Brain microvascular endothelial cell (primary cell): ENCODE results near the gene KLHL21.

Experiments
- DNase-seq: peaks from one replicate; pipeline ENCODE4 v3.0.0-alpha.2; 2020
- H3K27ac ChIP-seq: fragments of 250-450 bp; sonication (Bioruptor Pico); 2 replicates; pipeline ENCODE4 v1.5.1; 2020; ENCODE audit warnings: mild to moderate bottlenecking, moderate library complexity
- H3K27me3 ChIP-seq: fragments of 250-450 bp; sonication (Bioruptor Pico); replicated peaks from 2 replicates; pipeline ENCODE4 v1.5.1; 2020; ENCODE audit warnings: mild to moderate bottlenecking
- H3K36me3 ChIP-seq: fragments of 250-450 bp; sonication (Bioruptor Pico); replicated peaks from 2 replicates; pipeline ENCODE4 v1.5.1; 2020; ENCODE audit warnings: mild to moderate bottlenecking
- H3K4me3 ChIP-seq: 2 replicates; pipeline ENCODE4 v1.5.1; 2011; ENCODE audit warnings: low read depth, mild to moderate bottlenecking, control low read depth, low read length, moderate library complexity
- CTCF ChIP-seq: IDR thresholded peaks from 2 replicates; pipeline ENCODE4 v1.5.1; 2011; ENCODE audit warnings: low read depth, mild to moderate bottlenecking, moderate library complexity, low read length, control low read depth, inconsistent platforms; ENCODE audit errors: missing control alignments
- in situ Hi-C: cut with HindIII; loops from 2 replicates; pipeline ENCODE4 v1.10.0; 2017; ENCODE audit warnings: low sequenced_read_pairs, low pct_ligation_motif_present

KLHL21 gene

GRCh38 chr1:6612641-6613360 is 10.1 kb upstream of the KLHL21 start:
- H3K27ac ChIP-seq: peak overlapping the region; percentile 86
- in situ Hi-C loops: no loop called here
- peak; percentile 27 for DNase-seq
- TF ChIP-seq CTCF: no peak
- no peaks in the 10 kb centered on the region for H3K27me3 ChIP-seq
- H3K4me3 ChIP-seq: peak overlapping the region; percentile 74
- H3K36me3 ChIP-seq: peaks cover 5% of the 10 kb centered on the region

GRCh38 chr1:6603915-6604558 is 1.4 kb upstream of the KLHL21 start:
- TF ChIP-seq CTCF: no peak
- in situ Hi-C loops: no loop called here
- Histone ChIP-seq H3K27me3 (no peaks in the 10 kb centered on the region), H3K4me3 (no peak overlapping the region), H3K27ac (peak overlapping the region; percentile 95), H3K36me3 (no peaks in the 10 kb centered on the region)
- peak; percentile 84 for DNase-seq

GRCh38 chr1:6603238-6603914 is 707 bp upstream of the KLHL21 start:
- Histone ChIP-seq H3K27me3 (no peaks in the 10 kb centered on the region), H3K4me3 (peak overlapping the region; percentile 44), H3K36me3 (peaks cover 3% of the 10 kb centered on the region), H3K27ac (peak overlapping the region; percentile 95)
- TF ChIP-seq CTCF: no peak
- DNase-seq: peak; percentile 64
- in situ Hi-C loops: no loop called here

- no peak for DNase-seq
- H3K36me3 ChIP-seq: peaks cover 12% of the 10 kb centered on the region
Measured at GRCh38 chr1:6601923-6602668, 573 bp downstream of the KLHL21 start.

More at GRCh38 chr1:6601923-6602668, 573 bp downstream of the KLHL21 start:
- no peak for TF ChIP-seq CTCF
- peak overlapping the region; percentile 78 for H3K4me3 ChIP-seq
- peak overlapping the region; percentile 95 for H3K27ac ChIP-seq
- no peaks in the 10 kb centered on the region for H3K27me3 ChIP-seq
- in situ Hi-C loops: no loop called here
